ENCODE measurements around the gene PVR.

- TF ChIP-seq LEF1 (IDR thresholded peaks at IDR 0.05; ENCODE audit: borderline replicate concordance) (no peak), SP1 (IDR thresholded peaks at IDR 0.05) (no peak), FOXA1 (IDR thresholded peaks at IDR 0.05) (no peak), NFRKB (IDR thresholded peaks at IDR 0.05) (no peak), ELF4 (IDR thresholded peaks at IDR 0.05) (no peak), L3MBTL2 (conservative IDR thresholded peaks at IDR 0.05) (no peak), ARNT (IDR thresholded peaks at IDR 0.05) (no peak), SUZ12 (IDR thresholded peaks at IDR 0.05) (no peak), BHLHE40 (IDR thresholded peaks at IDR 0.05; ENCODE audit: borderline replicate concordance) (no peak), HDGF (IDR thresholded peaks at IDR 0.05; ENCODE audit: borderline replicate concordance) (no peak), ZNF384 (IDR thresholded peaks at IDR 0.05) (no peak)
Observed at GRCh38 chr19:44641501-44642265, 2.0 kb upstream of the PVR start.
